ENCODE data around the gene LMAN2. TPM values are rescaled to one million over a fixed set of nuclear protein-coding genes. Genes with fewer than 3 reads are reported as not detected.

LMAN2 gene
- polyA plus RNA-seq, 3 donors: 110 to 153 (median 140) TPM

Other genes starting within 250 kb of the LMAN2 start
- gene NSD1, start 217.9 kb downstream of the LMAN2 start, polyA plus RNA-seq (ENCODE audit: insufficient read length in 3 of 3): 10 to 100 TPM; 60.4 to 66.3 (median 63.1) TPM
- gene RAB24, start 47.9 kb downstream of the LMAN2 start, polyA plus RNA-seq (ENCODE audit: insufficient read length in 3 of 3): 10 to 100 TPM; 24.3 to 32.0 (median 28.8) TPM
- 100 to 1,000 TPM in 2 of 3 donors, 10 to 100 TPM in 1; 94.5 to 151 (median 114) TPM for gene PRELID1, start 47.9 kb downstream of the LMAN2 start, polyA plus RNA-seq (ENCODE audit: insufficient read length in 3 of 3)
- 10 to 100 TPM; 15.2 to 26.5 (median 22.1) TPM for gene MXD3, start 39.8 kb downstream of the LMAN2 start, polyA plus RNA-seq (ENCODE audit: insufficient read length in 3 of 3)
- 10 to 100 TPM; 12.1 to 17.5 (median 14.1) TPM for gene RGS14, start 6.3 kb upstream of the LMAN2 start, polyA plus RNA-seq (ENCODE audit: insufficient read length in 3 of 3)
- gene SLC34A1, start 32.8 kb upstream of the LMAN2 start, polyA plus RNA-seq (ENCODE audit: insufficient read length in 3 of 3): 100 to 1,000 TPM; 181 to 315 (median 202) TPM
- 1 to 10 TPM in 2 of 3 donors, under 1 TPM in 1; 0.37 to 7.4 (median 3.2) TPM for gene PFN3, start 49.0 kb upstream of the LMAN2 start, polyA plus RNA-seq (ENCODE audit: insufficient read length in 3 of 3)
- 10 to 100 TPM in 2 of 3 donors, 1 to 10 TPM in 1; 9.1 to 25.2 (median 10.2) TPM for gene F12, start 57.9 kb upstream of the LMAN2 start, polyA plus RNA-seq (ENCODE audit: insufficient read length in 3 of 3)
- gene GRK6, start 75.0 kb upstream of the LMAN2 start, polyA plus RNA-seq (ENCODE audit: insufficient read length in 3 of 3): 10 to 100 TPM; 21.2 to 31.2 (median 30.8) TPM
- gene PRR7, start 95.1 kb upstream of the LMAN2 start, polyA plus RNA-seq (ENCODE audit: insufficient read length in 3 of 3): 1 to 10 TPM in 2 of 3 donors, under 1 TPM in 1; 0.96 to 2.8 (median 2.8) TPM
- 100 to 1,000 TPM; 169 to 239 (median 183) TPM for gene DBN1, start 122.0 kb upstream of the LMAN2 start, polyA plus RNA-seq (ENCODE audit: insufficient read length in 3 of 3)
- gene PDLIM7, start 145.9 kb upstream of the LMAN2 start, polyA plus RNA-seq (ENCODE audit: insufficient read length in 3 of 3): 100 to 1,000 TPM in 2 of 3 donors, 10 to 100 TPM in 1; 82.7 to 143 (median 125) TPM
- 1 to 10 TPM; 3.8 to 7.1 (median 5.8) TPM for gene DOK3, start 158.2 kb upstream of the LMAN2 start, polyA plus RNA-seq (ENCODE audit: insufficient read length in 3 of 3)
- gene DDX41, start 165.3 kb upstream of the LMAN2 start, polyA plus RNA-seq (ENCODE audit: insufficient read length in 3 of 3): 100 to 1,000 TPM in 2 of 3 donors, 10 to 100 TPM in 1; 84.2 to 112 (median 107) TPM
- 100 to 1,000 TPM in 1 of 3 donors, 10 to 100 TPM in 2; 69.6 to 126 (median 85.4) TPM for gene FAM193B, start 202.9 kb upstream of the LMAN2 start, polyA plus RNA-seq (ENCODE audit: insufficient read length in 3 of 3)
- 100 to 1,000 TPM; 148 to 180 (median 154) TPM for gene TMED9, start 240.5 kb upstream of the LMAN2 start, polyA plus RNA-seq (ENCODE audit: insufficient read length in 3 of 3)
- gene B4GALT7, start 248.5 kb upstream of the LMAN2 start, polyA plus RNA-seq (ENCODE audit: insufficient read length in 3 of 3): 10 to 100 TPM; 19.6 to 29.5 (median 27.9) TPM

All from renal cortex interstitium (tissue), 3 donors.